GM12874 (cell line): Measurements from ENCODE around the gene RPL32.

ENCODE experiments used
- CTCF ChIP-seq: IDR thresholded peaks from 2 replicates; pipeline ENCODE4 v1.5.1; 2011; ENCODE audit warnings: low read depth, mild to moderate bottlenecking, control low read depth, low read length, moderate library complexity; ENCODE audit not compliant: insufficient read depth

Gene RPL32

GRCh38 chr3:12817343-12817710, 24.0 kb downstream of the RPL32 start:
- no peak for TF ChIP-seq CTCF

GRCh38 chr3:12816521-12817342, 24.6 kb downstream of the RPL32 start:
- no peak for TF ChIP-seq CTCF

GRCh38 chr3:12815719-12816118, 25.6 kb downstream of the RPL32 start:
- TF ChIP-seq CTCF = no peak

GRCh38 chr3:12815078-12815477, 26.3 kb downstream of the RPL32 start:
- no peak for TF ChIP-seq CTCF

GRCh38 chr3:12813967-12814366, 27.4 kb downstream of the RPL32 start:
- TF ChIP-seq CTCF = no peak

GRCh38 chr3:12812812-12813211, 28.6 kb downstream of the RPL32 start:
- TF ChIP-seq CTCF = no peak

- no peak for TF ChIP-seq CTCF
Observed at GRCh38 chr3:12810961-12811360, 30.4 kb downstream of the RPL32 start.
